Natural killer cell (primary cell): ENCODE results near the gene DACT1. TPM values are rescaled to one million over a fixed set of nuclear protein-coding genes. Genes with fewer than 3 reads are reported as not detected.

Experiments used
- ATAC-seq, 3 donors: fragments of 150-1000 bp in 2 of 3; fragments of 200-7000 bp in 1 of 3; cut with Tn5 transposase; 1 replicate in 1 of 3; 2 replicates in 2 of 3; pipeline ENCODE4 v1.10.0; 2021; ENCODE audit warnings: mild to moderate bottlenecking in 2 of 3, moderate library complexity in 2 of 3
- DNase-seq, 2 donors: peaks; one replicate each; pipeline versions ENCODE4 v3.0.0 to v3.0.0-alpha.2; 2013 to 2021; ENCODE audit warnings: mixed read lengths in 1 of 2
- H3K27ac ChIP-seq: one replicate; pipeline ENCODE4 v1.5.1; 2013; ENCODE audit warnings: mild to moderate bottlenecking, low read length
- H3K27me3 ChIP-seq: one replicate; pipeline ENCODE4 v1.6.1; 2013; ENCODE audit warnings: low read length; ENCODE audit not compliant: control insufficient read depth, insufficient read depth
- H3K36me3 ChIP-seq: one replicate; pipeline ENCODE4 v1.6.1; 2013; ENCODE audit warnings: low read length; ENCODE audit not compliant: control insufficient read depth, insufficient read depth
- H3K4me1 ChIP-seq: one replicate; pipeline ENCODE4 v1.6.1; 2013; ENCODE audit warnings: low read length; ENCODE audit not compliant: control insufficient read depth, insufficient read depth
- H3K4me3 ChIP-seq: one replicate; pipeline ENCODE4 v1.5.1; 2013; ENCODE audit warnings: low read length
- H3K9me3 ChIP-seq: one replicate; pipeline ENCODE4 v1.6.1; 2013; ENCODE audit warnings: low read length; ENCODE audit not compliant: control insufficient read depth, insufficient read depth
- H3K27ac Mint-ChIP-seq, 2 donors: one replicate each; pipeline ENCODE4 v1.8.0; 2022; ENCODE audit warnings: mild to moderate bottlenecking in 2 of 2, mixed read lengths in 2 of 2, moderate library complexity in 1 of 2
- H3K27me3 Mint-ChIP-seq, 2 donors: one replicate each; pipeline ENCODE4 v1.8.0; 2022; ENCODE audit warnings: low read depth in 2 of 2, mixed read lengths in 2 of 2
- H3K36me3 Mint-ChIP-seq: one replicate; pipeline ENCODE4 v1.8.0; 2022; ENCODE audit warnings: mixed read lengths
- H3K4me1 Mint-ChIP-seq, 2 donors: one replicate each; pipeline ENCODE4 v1.8.0; 2022; ENCODE audit warnings: mixed read lengths in 2 of 2
- H3K4me3 Mint-ChIP-seq: one replicate; pipeline ENCODE4 v1.8.0; 2022; ENCODE audit warnings: mild to moderate bottlenecking, moderate library complexity, mixed read lengths
- H3K9me3 Mint-ChIP-seq, 2 donors: one replicate each; pipeline ENCODE4 v1.8.0; 2022; ENCODE audit warnings: mixed read lengths in 2 of 2
- WGBS: methylation state at CpG from one replicate; pipeline ENCODE4 v1.1.7; 2013; ENCODE audit warnings: missing lambda C conversion rate; ENCODE audit not compliant: insufficient coverage; 5-methylcytosine and 5-hydroxymethylcytosine counted together
- intact Hi-C: fragments of 100-400 bp; cut with micrococcal nuclease; formaldehyde crosslinking; loops from one replicate; pipeline ENCODE4 v1.14.2; 2022
- total RNA-seq, 4 donors: library from RNA; stranded (reverse); fragments of 120-200 nt in 1 of 4; gene quantifications; one replicate each; pipeline versions ENCODE4 v1.2.3 to v1.2.4, GENCODE V29; 2013 to 2022
- TF ChIP-seq, protein P1 (sequence below): fragments of 200-600 bp; IDR thresholded peaks from one replicate; pipeline ENCODE4 v1.8.0; 2022; ENCODE audit warnings: antibody characterized with exemption

Gene DACT1
- total RNA-seq, 3 donors from 2014 or later (not counting 1 experiment from before 2014, with no cell fraction given): 0.20 to 0.45 (median 0.33) TPM

DNA sequence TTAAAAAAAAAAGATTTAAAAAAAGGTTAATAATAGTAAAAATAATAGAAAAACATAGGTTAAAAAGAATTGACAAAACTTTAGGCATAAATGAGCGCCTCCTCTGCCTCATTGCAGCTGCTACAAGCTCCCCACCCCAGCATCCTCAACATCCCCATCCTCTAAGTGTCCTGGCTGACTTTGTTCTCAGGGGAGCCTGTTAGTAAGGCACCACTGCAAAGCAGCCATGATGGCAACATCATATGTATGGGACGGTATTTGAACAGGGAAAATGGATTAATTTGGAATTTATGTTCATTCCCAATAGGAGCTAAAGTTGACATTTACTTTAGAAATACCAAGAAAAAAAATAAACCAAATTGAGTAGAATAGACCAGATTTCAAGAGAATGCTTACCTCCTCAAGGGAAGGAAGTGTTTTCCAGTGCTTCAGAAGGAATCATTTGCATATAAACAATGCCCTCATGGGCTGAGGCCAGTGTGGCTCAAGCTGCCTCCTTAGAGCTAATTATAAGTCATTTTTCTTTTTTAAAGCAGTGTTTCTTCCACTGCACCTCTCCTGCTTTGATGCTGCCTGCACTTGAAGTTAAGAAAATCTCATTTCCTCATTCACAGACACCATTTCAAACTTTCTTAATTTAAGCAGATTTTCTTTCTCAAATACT lies 59.6 kb downstream of the DACT1 start:
- peaks cover 0 to 9% of the 10 kb centered on the region in 2 donors for H3K27me3 Mint-ChIP-seq
- DNase-seq: no peak
- H3K4me1 Mint-ChIP-seq: no peaks in the 10 kb centered on the region
- no peaks in the 10 kb centered on the region for H3K9me3 ChIP-seq
- no peak for ATAC-seq
- H3K4me1 ChIP-seq: no peaks in the 10 kb centered on the region
- H3K27ac Mint-ChIP-seq: no peak overlapping the region
- no peaks in the 10 kb centered on the region for H3K27me3 ChIP-seq
- no peak overlapping the region for H3K4me3 ChIP-seq
- 100% methylated on average over 1 of the region's 2 CpGs for WGBS
- no peak overlapping the region for H3K4me3 Mint-ChIP-seq
- no peak overlapping the region for H3K27ac ChIP-seq
- no peaks in the 10 kb centered on the region for H3K36me3 Mint-ChIP-seq
- TF ChIP-seq, protein P1, sequence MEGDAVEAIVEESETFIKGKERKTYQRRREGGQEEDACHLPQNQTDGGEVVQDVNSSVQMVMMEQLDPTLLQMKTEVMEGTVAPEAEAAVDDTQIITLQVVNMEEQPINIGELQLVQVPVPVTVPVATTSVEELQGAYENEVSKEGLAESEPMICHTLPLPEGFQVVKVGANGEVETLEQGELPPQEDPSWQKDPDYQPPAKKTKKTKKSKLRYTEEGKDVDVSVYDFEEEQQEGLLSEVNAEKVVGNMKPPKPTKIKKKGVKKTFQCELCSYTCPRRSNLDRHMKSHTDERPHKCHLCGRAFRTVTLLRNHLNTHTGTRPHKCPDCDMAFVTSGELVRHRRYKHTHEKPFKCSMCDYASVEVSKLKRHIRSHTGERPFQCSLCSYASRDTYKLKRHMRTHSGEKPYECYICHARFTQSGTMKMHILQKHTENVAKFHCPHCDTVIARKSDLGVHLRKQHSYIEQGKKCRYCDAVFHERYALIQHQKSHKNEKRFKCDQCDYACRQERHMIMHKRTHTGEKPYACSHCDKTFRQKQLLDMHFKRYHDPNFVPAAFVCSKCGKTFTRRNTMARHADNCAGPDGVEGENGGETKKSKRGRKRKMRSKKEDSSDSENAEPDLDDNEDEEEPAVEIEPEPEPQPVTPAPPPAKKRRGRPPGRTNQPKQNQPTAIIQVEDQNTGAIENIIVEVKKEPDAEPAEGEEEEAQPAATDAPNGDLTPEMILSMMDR: no peak
- no peaks in the 10 kb centered on the region for H3K9me3 Mint-ChIP-seq
- intact Hi-C loops: no loop called here
- H3K36me3 ChIP-seq: no peaks in the 10 kb centered on the region

Other genes with a start within 250 kb of the DACT1 start
- under 1 TPM in 1 of 3 donors, not detected in 2; 0.66 TPM for gene TOMM20L, start 242.0 kb upstream of the DACT1 start, total RNA-seq
- 10 to 100 TPM; 18.8 to 19.4 (median 19.2) TPM for gene TIMM9, start 210.4 kb upstream of the DACT1 start, total RNA-seq
- 10 to 100 TPM; 19.6 to 30.1 (median 28.3) TPM for gene KIAA0586, start 210.2 kb upstream of the DACT1 start, total RNA-seq